GM08714 (cell line): Measurements from ENCODE around the gene ADAM10.

Experiments used
- H3K4me3 ChIP-seq: fragments of 200-500 bp; sonication (Bioruptor generic); 2 replicates; pipeline ENCODE4 v1.5.1; 2014; ENCODE audit warnings: mild to moderate bottlenecking, low read length, inconsistent platforms
- ZNF274 ChIP-seq: IDR thresholded peaks from 2 replicates; pipeline ENCODE4 v1.6.1; 2012; ENCODE audit warnings: mild to moderate bottlenecking, low read depth, low read length

Gene ADAM10

GRCh38 chr15:58742022-58742813 lies 7.3 kb downstream of the ADAM10 start:
- no peak overlapping the region for H3K4me3 ChIP-seq
- no peak for TF ChIP-seq ZNF274

GRCh38 chr15:58741032-58741431 lies 8.5 kb downstream of the ADAM10 start:
- no peak overlapping the region for H3K4me3 ChIP-seq
- no peak for TF ChIP-seq ZNF274

GRCh38 chr15:58740436-58740835 lies 9.1 kb downstream of the ADAM10 start:
- H3K4me3 ChIP-seq: no peak overlapping the region

GRCh38 chr15:58738046-58738707 lies 11.3 kb downstream of the ADAM10 start:
- no peak for TF ChIP-seq ZNF274
- no peak overlapping the region for H3K4me3 ChIP-seq

More at GRCh38 chr15:58740436-58740835, 9.1 kb downstream of the ADAM10 start:
- no peak for TF ChIP-seq ZNF274

- no peak for TF ChIP-seq ZNF274
- no peak overlapping the region for H3K4me3 ChIP-seq
Measured at GRCh38 chr15:58737298-58737697, 12.2 kb downstream of the ADAM10 start.

- TF ChIP-seq ZNF274: no peak
- H3K4me3 ChIP-seq: no peak overlapping the region
Measured at GRCh38 chr15:58736018-58736643, 13.4 kb downstream of the ADAM10 start.

- TF ChIP-seq ZNF274: no peak
- no peak overlapping the region for H3K4me3 ChIP-seq
Measured at GRCh38 chr15:58734859-58735258, 14.6 kb downstream of the ADAM10 start.

GRCh38 chr15:58732625-58733363 lies 16.7 kb downstream of the ADAM10 start:
- no peak overlapping the region for H3K4me3 ChIP-seq
- no peak for TF ChIP-seq ZNF274

- no peak for TF ChIP-seq ZNF274
- H3K4me3 ChIP-seq: no peak overlapping the region
Measured at GRCh38 chr15:58731756-58732535, 17.6 kb downstream of the ADAM10 start.

GRCh38 chr15:58726867-58727266 lies 22.6 kb downstream of the ADAM10 start:
- no peak overlapping the region; the same call in 1 of the 2 replicates for H3K4me3 ChIP-seq
- TF ChIP-seq ZNF274: no peak

- TF ChIP-seq ZNF274: no peak
- no peak overlapping the region for H3K4me3 ChIP-seq
Measured at GRCh38 chr15:58724466-58724865, 25.0 kb downstream of the ADAM10 start.

GRCh38 chr15:58717357-58717756 lies 32.1 kb downstream of the ADAM10 start:
- H3K4me3 ChIP-seq: no peak overlapping the region
- TF ChIP-seq ZNF274: no peak

GRCh38 chr15:58716027-58716426 lies 33.5 kb downstream of the ADAM10 start:
- H3K4me3 ChIP-seq: no peak overlapping the region
- no peak for TF ChIP-seq ZNF274
